DOHH2 (cell line): ENCODE data around the gene SDHA.
"Not testable (repeated sequence)": the region's sequence is repeated elsewhere in the genome, so short reads cannot be mapped to it uniquely, and the experiment has no call there.

Experiments
- CTCF ChIP-seq: fragments of 200-600 bp; sonication (generic); IDR thresholded peaks from one replicate; pipeline ENCODE4 v1.5.1; 2014; ENCODE audit warnings: antibody characterized with exemption, mild to moderate bottlenecking, low read depth, low read length; ENCODE audit not compliant: poor library complexity, severe bottlenecking
- EZH2phosphoT487 ChIP-seq: fragments of 200-600 bp; sonication (generic); IDR thresholded peaks from 2 replicates; pipeline ENCODE4 v1.6.1; 2017; ENCODE audit warnings: borderline replicate concordance, mild to moderate bottlenecking, antibody characterized with exemption, low read length, moderate library complexity, mixed read lengths

GRCh38 chr5:227375-227774 lies 9.3 kb downstream of the SDHA start:
- TF ChIP-seq CTCF, EZH2phosphoT487: not testable (repeated sequence)
